ENCODE results near the gene DPP10. TPM values are rescaled to one million over a fixed set of nuclear protein-coding genes. Genes with fewer than 3 reads are reported as not detected.

DPP10 gene
- total RNA-seq, 1 donor from 2014 or later = 15.1 TPM

GRCh38 chr2:114546531-114546930, 104.1 kb downstream of the DPP10 start:
- TF ChIP-seq CTCF (IDR thresholded peaks at IDR 0.05; ENCODE audit: partially characterized antibody, unreplicated experiment) = no peak
- Mint-ChIP-seq H3K9me3 (ENCODE audit: unreplicated experiment) (no peaks in the 10 kb centered on the region), H3K4me3 (ENCODE audit: unreplicated experiment) (no peak overlapping the region), H3K27ac (ENCODE audit: unreplicated experiment) (no peak overlapping the region), H3K27me3 (ENCODE audit: unreplicated experiment) (no peaks in the 10 kb centered on the region), H3K36me3 (ENCODE audit: unreplicated experiment) (no peaks in the 10 kb centered on the region), H3K4me1 (ENCODE audit: low read depth, unreplicated experiment) (no peaks in the 10 kb centered on the region)
- DNase-seq = no peak

- no peak for DNase-seq
- H3K4me1 Mint-ChIP-seq (ENCODE audit: low read depth, unreplicated experiment) = no peaks in the 10 kb centered on the region
- no peak overlapping the region for H3K4me3 Mint-ChIP-seq (ENCODE audit: unreplicated experiment)
- no peaks in the 10 kb centered on the region for H3K27me3 Mint-ChIP-seq (ENCODE audit: unreplicated experiment)
- no peak for TF ChIP-seq CTCF (IDR thresholded peaks at IDR 0.05; ENCODE audit: partially characterized antibody, unreplicated experiment)
- no peak overlapping the region for H3K27ac Mint-ChIP-seq (ENCODE audit: unreplicated experiment)
- peaks cover 1% of the 10 kb centered on the region for H3K9me3 Mint-ChIP-seq (ENCODE audit: unreplicated experiment)
- no peaks in the 10 kb centered on the region for H3K36me3 Mint-ChIP-seq (ENCODE audit: unreplicated experiment)
These were observed 105.7 kb downstream of the DPP10 start for GRCh38 chr2:114548151-114548550.

- DNase-seq = no peak
- Mint-ChIP-seq H3K27ac (ENCODE audit: unreplicated experiment) (no peak overlapping the region), H3K4me3 (ENCODE audit: unreplicated experiment) (no peak overlapping the region), H3K36me3 (ENCODE audit: unreplicated experiment) (no peaks in the 10 kb centered on the region), H3K4me1 (ENCODE audit: low read depth, unreplicated experiment) (no peaks in the 10 kb centered on the region), H3K9me3 (ENCODE audit: unreplicated experiment) (peaks cover 1% of the 10 kb centered on the region), H3K27me3 (ENCODE audit: unreplicated experiment) (no peaks in the 10 kb centered on the region)
- no peak for TF ChIP-seq CTCF (IDR thresholded peaks at IDR 0.05; ENCODE audit: partially characterized antibody, unreplicated experiment)
These were observed 107.9 kb downstream of the DPP10 start for GRCh38 chr2:114550364-114550763.

- no peak overlapping the region for H3K27ac Mint-ChIP-seq (ENCODE audit: unreplicated experiment)
- H3K36me3 Mint-ChIP-seq (ENCODE audit: unreplicated experiment) = no peaks in the 10 kb centered on the region
- no peaks in the 10 kb centered on the region for H3K27me3 Mint-ChIP-seq (ENCODE audit: unreplicated experiment)
- no peaks in the 10 kb centered on the region for H3K4me1 Mint-ChIP-seq (ENCODE audit: low read depth, unreplicated experiment)
- peak; percentile 63 for DNase-seq
- H3K9me3 Mint-ChIP-seq (ENCODE audit: unreplicated experiment) = peaks cover 1% of the 10 kb centered on the region
- TF ChIP-seq CTCF (IDR thresholded peaks at IDR 0.05; ENCODE audit: partially characterized antibody, unreplicated experiment) = peak; percentile 27
- no peak overlapping the region for H3K4me3 Mint-ChIP-seq (ENCODE audit: unreplicated experiment)
These were observed 108.7 kb downstream of the DPP10 start for GRCh38 chr2:114550895-114551793.

- H3K36me3 Mint-ChIP-seq (ENCODE audit: unreplicated experiment) = no peaks in the 10 kb centered on the region
- H3K27ac Mint-ChIP-seq (ENCODE audit: unreplicated experiment) = no peak overlapping the region
- no peaks in the 10 kb centered on the region for H3K27me3 Mint-ChIP-seq (ENCODE audit: unreplicated experiment)
- no peaks in the 10 kb centered on the region for H3K4me1 Mint-ChIP-seq (ENCODE audit: low read depth, unreplicated experiment)
- DNase-seq = no peak
- peaks cover 4% of the 10 kb centered on the region for H3K9me3 Mint-ChIP-seq (ENCODE audit: unreplicated experiment)
- no peak for TF ChIP-seq CTCF (IDR thresholded peaks at IDR 0.05; ENCODE audit: partially characterized antibody, unreplicated experiment)
- no peak overlapping the region for H3K4me3 Mint-ChIP-seq (ENCODE audit: unreplicated experiment)
These were observed 110.6 kb downstream of the DPP10 start for GRCh38 chr2:114553027-114553426.
